ENCODE data around the gene DERA. TPM values are rescaled to one million over a fixed set of nuclear protein-coding genes. Genes with fewer than 3 reads are reported as not detected.
"Not testable (repeated sequence)": the region's sequence is repeated elsewhere in the genome, so short reads cannot be mapped to it uniquely, and the experiment has no call there.

DERA gene
- total and polyA plus RNA-seq, 9 of the 15 experiments (the other 6 are each of a cell fraction or from before 2014, with no cell fraction given), result 5.5 to 15.5 (median 7.8) TPM

GRCh38 chr12:15967053-15967452 lies 55.9 kb downstream of the DERA start:
- H3K79me2 ChIP-seq (ENCODE audit: control insufficient read depth, insufficient read depth, low read length); H3K9ac ChIP-seq (ENCODE audit: insufficient read depth in 1 of 2, low read depth in 2 of 2, low read length in 2 of 2); H3K9me1 ChIP-seq (ENCODE audit: control insufficient read depth, insufficient read depth, low read length); H2AFZ ChIP-seq (ENCODE audit: low read depth, low read length); H3K4me1 ChIP-seq (replicated peaks in 1 of 2; ENCODE audit: control insufficient read depth in 2 of 2, insufficient read depth in 2 of 2, low read length in 2 of 2); H3K27me3 ChIP-seq (ENCODE audit: control insufficient read depth in 2 of 2, insufficient read depth in 2 of 2, low read length in 2 of 2); H4K20me1 ChIP-seq (replicated peaks; ENCODE audit: control insufficient read depth, insufficient read depth, low read length); intact Hi-C loops (cut with micrococcal nuclease); H3K9me3 ChIP-seq (replicated peaks; ENCODE audit: control insufficient read depth, insufficient read depth, low read depth, low read length); BruUV-seq (replicated peaks); H3K4me3 ChIP-seq; ATAC-seq; DNase-seq (ENCODE audit: extremely low read depth in 1 of 4, low spot score in 3 of 4); H3K36me3 ChIP-seq (ENCODE audit: control insufficient read depth, insufficient read depth, low read length); in situ Hi-C loops (cut with MboI); FAIRE-seq; CTCF ChIA-PET (ENCODE audit: low intra/inter-chr PET ratio); H3K4me2 ChIP-seq (ENCODE audit: insufficient read depth, low read length); H3K27ac ChIP-seq (ENCODE audit: extremely low read depth, low read depth, low read length): not testable (repeated sequence)
- POLR2A ChIA-PET, result interaction anchor here (1.4 kb wide), 1 partner anchor 14 kb away, joined by 4 read pairs; no protein-coding TSS in a partner anchor
- WGBS (ENCODE audit: insufficient coverage, low coverage, missing lambda C conversion rate), result 16% methylated on average over 3 of the region's 3 CpGs

GRCh38 chr12:15971211-15971610 lies 60.1 kb downstream of the DERA start:
- no peak overlapping the region for H3K9ac ChIP-seq (ENCODE audit: insufficient read depth in 1 of 2, low read depth in 2 of 2, low read length in 2 of 2)
- no peaks in the 10 kb centered on the region for H3K79me2 ChIP-seq (ENCODE audit: control insufficient read depth, insufficient read depth, low read length)
- no peaks in the 10 kb centered on the region for H3K4me1 ChIP-seq (replicated peaks in 1 of 2; ENCODE audit: control insufficient read depth in 2 of 2, insufficient read depth in 2 of 2, low read length in 2 of 2)
- H3K27ac ChIP-seq (ENCODE audit: extremely low read depth, low read depth, low read length), result no peak overlapping the region
- H3K9me3 ChIP-seq (replicated peaks; ENCODE audit: control insufficient read depth, insufficient read depth, low read depth, low read length), result no peaks in the 10 kb centered on the region
- in situ Hi-C loops (cut with MboI) (no loop called here), intact Hi-C loops (cut with micrococcal nuclease) (no loop called here)
- ChIA-PET CTCF (ENCODE audit: low intra/inter-chr PET ratio) (no interaction called here), POLR2A (no interaction called here)
- no peak overlapping the region for H3K4me2 ChIP-seq (ENCODE audit: insufficient read depth, low read length)
- ATAC-seq, result no peak
- no peak overlapping the region for H3K4me3 ChIP-seq
- H2AFZ ChIP-seq (ENCODE audit: low read depth, low read length), result no peak overlapping the region
- no peak for DNase-seq (ENCODE audit: extremely low read depth in 1 of 4, low spot score in 3 of 4)
- WGBS (ENCODE audit: insufficient coverage, low coverage, missing lambda C conversion rate), result 8% methylated on average over 2 of the region's 3 CpGs
- no TSS peak for BruUV-seq (replicated peaks)
- FAIRE-seq, result no peak
- no peaks in the 10 kb centered on the region for H3K9me1 ChIP-seq (ENCODE audit: control insufficient read depth, insufficient read depth, low read length)
- H4K20me1 ChIP-seq (replicated peaks; ENCODE audit: control insufficient read depth, insufficient read depth, low read length), result no peaks in the 10 kb centered on the region
- no peaks in the 10 kb centered on the region for H3K36me3 ChIP-seq (ENCODE audit: control insufficient read depth, insufficient read depth, low read length)
- H3K27me3 ChIP-seq (ENCODE audit: control insufficient read depth in 2 of 2, insufficient read depth in 2 of 2, low read length in 2 of 2), result no peaks in the 10 kb centered on the region
- TF ChIP-seq RBM14 (IDR thresholded peaks at IDR 0.05; ENCODE audit: borderline replicate concordance, insufficient read depth, low read depth, low read length) (no peak), C11orf30 (IDR thresholded peaks at IDR 0.05; ENCODE audit: low read depth) (no peak), RCOR1 (IDR thresholded peaks at IDR 0.05; ENCODE audit: borderline replicate concordance in 1 of 2, low read depth in 2 of 2, low read length in 2 of 2) (no peak), MIER1 (IDR thresholded peaks at IDR 0.05; ENCODE audit: low read depth) (no peak), TGIF2 (CRISPR knock-in tag; IDR thresholded peaks at IDR 0.05) (no peak), GABPB1 (CRISPR knock-in tag; IDR thresholded peaks at IDR 0.05) (no peak), KLF1 (tag; IDR thresholded peaks at IDR 0.05) (no peak), MLX (CRISPR knock-in tag; conservative IDR thresholded peaks at IDR 0.05) (no peak), ASH1L (IDR thresholded peaks at IDR 0.05; ENCODE audit: borderline replicate concordance, low read depth, partially characterized antibody) (no peak), NCOR1 (IDR thresholded peaks at IDR 0.05) (no peak), BCOR (IDR thresholded peaks at IDR 0.05) (no peak), ERF (CRISPR knock-in tag; IDR thresholded peaks at IDR 0.05) (no peak), ZNF398 (CRISPR knock-in tag; IDR thresholded peaks at IDR 0.05) (no peak), NR2C2 (CRISPR knock-in tag; IDR thresholded peaks at IDR 0.05) (no peak), NR2C2 (tag; IDR thresholded peaks at IDR 0.05) (no peak), IFI16 (CRISPR knock-in tag; IDR thresholded peaks at IDR 0.05) (no peak)

Measured in K562 (cell line).